Measurements from ENCODE around the gene RNF14. TPM values are rescaled to one million over a fixed set of nuclear protein-coding genes. Genes with fewer than 3 reads are reported as not detected.

Gene RNF14
- total and polyA plus RNA-seq, 2 donors (not counting 3 experiments of a cell fraction or from before 2014, with no cell fraction given), result 23.5 to 55.9 TPM

GRCh38 chr5:142017832-142018427 is 49.0 kb downstream of the RNF14 start:
- Histone ChIP-seq H3K36me3 (ENCODE audit: control insufficient read depth in 2 of 2, extremely low read depth in 1 of 2, insufficient read depth in 2 of 2, low read length in 2 of 2) (no peaks in the 10 kb centered on the region), H3K79me2 (ENCODE audit: control insufficient read depth, insufficient read depth, low read length) (no peaks in the 10 kb centered on the region), H3K9me1 (replicated peaks; ENCODE audit: control insufficient read depth, extremely low read depth, insufficient read depth, low read length) (no peaks in the 10 kb centered on the region), H3K9me3 (replicated peaks; ENCODE audit: control insufficient read depth, insufficient read depth, low read length) (no peaks in the 10 kb centered on the region), H2AFZ (ENCODE audit: low read depth, low read length) (no peak overlapping the region), H3K4me2 (ENCODE audit: insufficient read depth, low read length) (no peak overlapping the region), H3K4me3 (replicated peaks in 1 of 3; ENCODE audit: insufficient read depth in 1 of 3, low read depth in 1 of 3, low read length in 3 of 3) (no peak overlapping the region), H4K20me1 (replicated peaks; ENCODE audit: control insufficient read depth, extremely low read depth, insufficient read depth, low read length) (no peaks in the 10 kb centered on the region), H3K27me3 (ENCODE audit: control insufficient read depth in 2 of 2, insufficient read depth in 2 of 2, low read length in 2 of 2) (no peaks in the 10 kb centered on the region), H3K9ac (replicated peaks; ENCODE audit: extremely low read depth, insufficient read depth, low read length) (no peak overlapping the region), H3K4me1 (ENCODE audit: control insufficient read depth, extremely low read depth, insufficient read depth, low read length) (peaks cover 35% of the 10 kb centered on the region), H3K27ac (ENCODE audit: insufficient read depth, low read depth, low read length) (no peak overlapping the region)
- DNase-seq (ENCODE audit: low read depth, low spot score) (no peak), FAIRE-seq (no peak)
- intact Hi-C loops (cut with micrococcal nuclease), result loop anchor here (2.0 to 10.0 kb wide), 3 partner anchors 35 to 337 kb away; partner anchors contain the start of gene SPRY4
- ChIA-PET CTCF (interaction anchor here (1.0 to 1.1 kb wide), 2 partner anchors 46 to 695 kb away, joined by 3 read pairs; no protein-coding TSS in a partner anchor), POLR2A (no interaction called here)
- dilution Hi-C loops (cut with MboI; ENCODE audit: extremely low pct_ligation_motif_present, low sequenced_read_pairs), result no loop called here
- no peak for TF ChIP-seq POLR2A (IDR thresholded peaks at IDR 0.05; ENCODE audit: low read depth, low read length)
- no peak for TF ChIP-seq CTCF (IDR thresholded peaks at IDR 0.05; ENCODE audit: extremely low read depth in 1 of 2, insufficient read depth in 1 of 2, low read depth in 1 of 2, low read length in 2 of 2)
- no TSS peak for BruUV-seq (replicated peaks)

GRCh38 chr5:142020122-142020659 is 51.3 kb downstream of the RNF14 start:
- dilution Hi-C loops (cut with MboI; ENCODE audit: extremely low pct_ligation_motif_present, low sequenced_read_pairs), result no loop called here
- Histone ChIP-seq H3K27me3 (ENCODE audit: control insufficient read depth in 2 of 2, insufficient read depth in 2 of 2, low read length in 2 of 2) (no peaks in the 10 kb centered on the region), H2AFZ (ENCODE audit: low read depth, low read length) (no peak overlapping the region), H4K20me1 (replicated peaks; ENCODE audit: control insufficient read depth, extremely low read depth, insufficient read depth, low read length) (no peaks in the 10 kb centered on the region), H3K27ac (ENCODE audit: insufficient read depth, low read depth, low read length) (no peak overlapping the region), H3K9ac (replicated peaks; ENCODE audit: extremely low read depth, insufficient read depth, low read length) (no peak overlapping the region), H3K4me2 (ENCODE audit: insufficient read depth, low read length) (no peak overlapping the region), H3K9me3 (replicated peaks; ENCODE audit: control insufficient read depth, insufficient read depth, low read length) (no peaks in the 10 kb centered on the region), H3K4me3 (replicated peaks in 1 of 3; ENCODE audit: insufficient read depth in 1 of 3, low read depth in 1 of 3, low read length in 3 of 3) (no peak overlapping the region), H3K79me2 (ENCODE audit: control insufficient read depth, insufficient read depth, low read length) (no peaks in the 10 kb centered on the region), H3K4me1 (ENCODE audit: control insufficient read depth, extremely low read depth, insufficient read depth, low read length) (peaks cover 21% of the 10 kb centered on the region), H3K36me3 (ENCODE audit: control insufficient read depth in 2 of 2, extremely low read depth in 1 of 2, insufficient read depth in 2 of 2, low read length in 2 of 2) (no peaks in the 10 kb centered on the region), H3K9me1 (replicated peaks; ENCODE audit: control insufficient read depth, extremely low read depth, insufficient read depth, low read length) (no peaks in the 10 kb centered on the region)
- POLR2A ChIA-PET, result no interaction called here
- BruUV-seq (replicated peaks), result no TSS peak
- no peak for FAIRE-seq
- intact Hi-C loops (cut with micrococcal nuclease), result no loop called here
- no peak for TF ChIP-seq POLR2A (IDR thresholded peaks at IDR 0.05; ENCODE audit: low read depth, low read length)
- no peak for TF ChIP-seq JUN (IDR thresholded peaks at IDR 0.05; ENCODE audit: borderline replicate concordance, insufficient read depth, insufficient read length, low read depth)
- no peak for TF ChIP-seq MYC (IDR thresholded peaks at IDR 0.05; ENCODE audit: low read depth, low read length)
- no peak for DNase-seq (ENCODE audit: low read depth, low spot score)
- CTCF ChIA-PET, result no interaction called here

Data from endothelial cell of umbilical vein (primary cell).